H9 (cell line): ENCODE measurements around the gene PNMT. TPM values are rescaled to one million over a fixed set of nuclear protein-coding genes. Genes with fewer than 3 reads are reported as not detected.

Source experiments
- DNase-seq: peaks from one replicate; pipeline ENCODE4 v3.0.0-alpha.2; 2017
- H2AFZ ChIP-seq: one replicate; pipeline ENCODE4 v1.6.1; 2013; ENCODE audit warnings: mild to moderate bottlenecking, low read length, control low read depth, moderate library complexity
- H2AK5ac ChIP-seq: 2 replicates; pipeline ENCODE4 v1.6.1; 2013; ENCODE audit warnings: low read length, control low read depth, mixed read lengths; ENCODE audit not compliant: insufficient read length
- H2BK120ac ChIP-seq: one replicate; pipeline ENCODE4 v1.6.1; 2013; ENCODE audit warnings: low read depth, mild to moderate bottlenecking, low read length, control low read depth, inconsistent platforms; ENCODE audit not compliant: poor library complexity, severe bottlenecking
- H2BK12ac ChIP-seq: 2 replicates; pipeline ENCODE4 v1.6.1; 2013; ENCODE audit warnings: low read length, control low read depth, mixed read lengths, low read depth; ENCODE audit not compliant: insufficient read length
- H2BK15ac ChIP-seq: 2 replicates; pipeline ENCODE4 v1.6.1; 2013; ENCODE audit warnings: low read depth, low read length, control low read depth
- H2BK20ac ChIP-seq: one replicate; pipeline ENCODE4 v1.6.1; 2013; ENCODE audit warnings: low read depth, mild to moderate bottlenecking, low read length, control low read depth, inconsistent platforms; ENCODE audit not compliant: poor library complexity, severe bottlenecking
- H2BK5ac ChIP-seq: 2 replicates; pipeline ENCODE4 v1.6.1; 2013; ENCODE audit warnings: low read length, control low read depth, mixed read lengths; ENCODE audit not compliant: insufficient read length
- H3K14ac ChIP-seq: 2 replicates; pipeline ENCODE4 v1.6.1; 2013; ENCODE audit warnings: low read length, control low read depth; ENCODE audit not compliant: insufficient read depth
- H3K18ac ChIP-seq: 2 replicates; pipeline ENCODE4 v1.6.1; 2013; ENCODE audit warnings: low read depth, mild to moderate bottlenecking, mixed read lengths, low read length, control low read depth; ENCODE audit not compliant: insufficient read length
- H3K23ac ChIP-seq: 2 replicates; pipeline ENCODE4 v1.6.1; 2013; ENCODE audit warnings: low read length, control low read depth, mixed read lengths, low read depth; ENCODE audit not compliant: insufficient read length
- H3K23me2 ChIP-seq: 2 replicates; pipeline ENCODE4 v1.6.1; 2013; ENCODE audit warnings: low read depth, mild to moderate bottlenecking, mixed read lengths, low read length, control low read depth; ENCODE audit not compliant: insufficient read length, poor library complexity, severe bottlenecking
- H3K27ac ChIP-seq: 2 replicates; pipeline ENCODE4 v1.5.1; 2013; ENCODE audit warnings: low read length, control low read depth, mixed read lengths, low read depth; ENCODE audit not compliant: insufficient read length
- H3K27me3 ChIP-seq: 2 replicates; pipeline ENCODE4 v1.6.1; 2013; ENCODE audit warnings: low read length, control low read depth, inconsistent platforms; ENCODE audit not compliant: insufficient read depth
- H3K4ac ChIP-seq: 2 replicates; pipeline ENCODE4 v1.6.1; 2013; ENCODE audit warnings: low read depth, mild to moderate bottlenecking, control low read depth, inconsistent platforms, low read length, moderate library complexity
- H3K4me1 ChIP-seq: 2 replicates; pipeline ENCODE4 v1.6.1; 2013; ENCODE audit warnings: low read length, control low read depth, inconsistent platforms; ENCODE audit not compliant: insufficient read depth
- H3K4me2 ChIP-seq: 2 replicates; pipeline ENCODE4 v1.6.1; 2013; ENCODE audit warnings: low read length, control low read depth, mixed read lengths; ENCODE audit not compliant: insufficient read length, insufficient read depth
- H3K56ac ChIP-seq: 2 replicates; pipeline ENCODE4 v1.6.1; 2013; ENCODE audit warnings: low read depth, mild to moderate bottlenecking, mixed read lengths, low read length, control low read depth; ENCODE audit not compliant: insufficient read length
- H3K79me1 ChIP-seq: 2 replicates; pipeline ENCODE4 v1.6.1; 2013; ENCODE audit warnings: low read depth, mild to moderate bottlenecking, moderate library complexity, low read length, control low read depth, inconsistent platforms; ENCODE audit not compliant: insufficient read depth, poor library complexity, severe bottlenecking
- H3K79me2 ChIP-seq: 2 replicates; pipeline ENCODE4 v1.6.1; 2013; ENCODE audit warnings: low read length, control low read depth, inconsistent platforms; ENCODE audit not compliant: insufficient read depth
- H3K9ac ChIP-seq: 2 replicates; pipeline ENCODE4 v1.6.1; 2013; ENCODE audit warnings: low read length, control low read depth, mixed read lengths; ENCODE audit not compliant: insufficient read length; ENCODE audit errors: extremely low read depth
- H3K9me3 ChIP-seq: one replicate; pipeline ENCODE4 v1.6.1; 2013; ENCODE audit warnings: low read depth, low read length, inconsistent platforms; ENCODE audit not compliant: control insufficient read depth
- H3T11ph ChIP-seq: one replicate; pipeline ENCODE4 v1.6.1; 2013; ENCODE audit warnings: mild to moderate bottlenecking, low read length, control low read depth, inconsistent platforms
- H4K20me1 ChIP-seq: one replicate; pipeline ENCODE4 v1.6.1; 2013; ENCODE audit not compliant: control insufficient read depth, insufficient read length, insufficient read depth
- H4K5ac ChIP-seq: 2 replicates; pipeline ENCODE4 v1.6.1; 2013; ENCODE audit warnings: low read depth, mild to moderate bottlenecking, mixed read lengths, low read length, control low read depth; ENCODE audit not compliant: insufficient read length
- H4K8ac ChIP-seq: replicated peaks from 2 replicates; pipeline ENCODE4 v1.6.1; 2013; ENCODE audit warnings: low read length, control low read depth, mixed read lengths, low read depth; ENCODE audit not compliant: insufficient read length
- H4K91ac ChIP-seq: 2 replicates; pipeline ENCODE4 v1.6.1; 2013; ENCODE audit warnings: low read depth, mild to moderate bottlenecking, moderate library complexity, mixed read lengths, low read length, control low read depth; ENCODE audit not compliant: insufficient read length
- H3K27ac Mint-ChIP-seq, 3 experiments: 2 replicates in 2 of 3; 3 replicates in 1 of 3; pipeline ENCODE4 v1.8.0; 2020 to 2021; ENCODE audit warnings: mixed read lengths in 3 of 3, mild to moderate bottlenecking in 1 of 3, moderate library complexity in 1 of 3
- H3K27me3 Mint-ChIP-seq: 2 replicates; pipeline ENCODE4 v1.8.0; 2021; ENCODE audit warnings: low read depth, mild to moderate bottlenecking, moderate library complexity, mixed read lengths
- H3K36me3 Mint-ChIP-seq, 3 experiments: 2 replicates in 2 of 3; 3 replicates in 1 of 3; pipeline ENCODE4 v1.8.0; 2020 to 2021; ENCODE audit warnings: low read depth in 3 of 3, mixed read lengths in 3 of 3; ENCODE audit not compliant: insufficient read depth in 1 of 3
- H3K4me1 Mint-ChIP-seq, 2 experiments: 2 replicates each; pipeline ENCODE4 v1.8.0; 2020; ENCODE audit warnings: mixed read lengths in 2 of 2
- H3K4me3 Mint-ChIP-seq, 2 experiments: 2 replicates in 1 of 2; 3 replicates in 1 of 2; pipeline ENCODE4 v1.8.0; 2020 to 2021; ENCODE audit warnings: mild to moderate bottlenecking in 2 of 2, mixed read lengths in 2 of 2, moderate library complexity in 1 of 2
- H3K9me3 Mint-ChIP-seq, 2 experiments: 2 replicates in 1 of 2; 3 replicates in 1 of 2; pipeline ENCODE4 v1.8.0; 2020; ENCODE audit warnings: mild to moderate bottlenecking in 2 of 2, mixed read lengths in 2 of 2, moderate library complexity in 1 of 2
- CTCF ChIP-seq: fragments of 200-600 bp; sonication (generic); conservative IDR thresholded peaks from 3 replicates; pipeline ENCODE4 v1.8.0; 2021; ENCODE audit warnings: antibody characterized with exemption, mild to moderate bottlenecking
- WGBS: extraction: QIAGEN DNeasy Blood & Tissue Kit; methylation state at CpG from one replicate; pipeline ENCODE4 v1.1.7; 2013; ENCODE audit warnings: missing lambda C conversion rate, low lambda C conversion rate, mixed read lengths; ENCODE audit not compliant: insufficient read length; ENCODE audit errors: extremely low coverage; 5-methylcytosine and 5-hydroxymethylcytosine counted together
- total RNA-seq: library from RNA; stranded (reverse); gene quantifications from 2 replicates; pipeline ENCODE4 v1.2.1, GENCODE V29; 2021

Gene PNMT
- total RNA-seq, 1 experiment from 2014 or later = 2.1 TPM

GRCh38 chr17:39647256-39647655 lies 21.0 kb upstream of the PNMT start:
- no peak overlapping the region for H2AFZ ChIP-seq
- no peak overlapping the region for H2BK120ac ChIP-seq
- H3T11ph ChIP-seq = no peak overlapping the region
- no peaks in the 10 kb centered on the region for H3K9me3 Mint-ChIP-seq
- no CpG with 5 or more reads among the region's 5 CpGs for WGBS
- no peak overlapping the region for H3K4ac ChIP-seq
- H3K4me2 ChIP-seq = no peak overlapping the region
- H4K8ac ChIP-seq = no peak overlapping the region
- H4K91ac ChIP-seq = no peak overlapping the region
- H3K18ac ChIP-seq = no peak overlapping the region
- peaks cover 5% of the 10 kb centered on the region; the same call in 1 of the 2 replicates for H3K4me1 ChIP-seq
- no peaks in the 10 kb centered on the region; the same call in 1 of the 2 replicates for H3K79me2 ChIP-seq
- H3K27me3 ChIP-seq = no peaks in the 10 kb centered on the region
- no peak overlapping the region for H3K56ac ChIP-seq
- no peaks in the 10 kb centered on the region for H3K79me1 ChIP-seq
- H3K4me1 Mint-ChIP-seq = peaks cover 46 to 61% of the 10 kb centered on the region in 2 experiments
- no peak overlapping the region for H3K23ac ChIP-seq
- no peak overlapping the region for H2BK20ac ChIP-seq
- no peak overlapping the region for H2BK15ac ChIP-seq
- no peak overlapping the region for H3K27ac ChIP-seq
- H4K5ac ChIP-seq = no peak overlapping the region
- TF ChIP-seq CTCF = no peak
- no peaks in the 10 kb centered on the region for H3K9me3 ChIP-seq
- no peak overlapping the region for H2BK5ac ChIP-seq
- no peak overlapping the region for H3K27ac Mint-ChIP-seq
- H3K36me3 Mint-ChIP-seq = peaks cover 0 to 6% (median 0%) of the 10 kb centered on the region in 3 experiments; a peak in 5 of 7 replicates
- DNase-seq = no peak
- H3K14ac ChIP-seq = no peak overlapping the region
- no peaks in the 10 kb centered on the region for H4K20me1 ChIP-seq
- H2BK12ac ChIP-seq = no peak overlapping the region
- no peak overlapping the region for H2AK5ac ChIP-seq
- H3K23me2 ChIP-seq = peaks cover 3% of the 10 kb centered on the region
- no peaks in the 10 kb centered on the region; the same call in 1 of the 2 replicates for H3K27me3 Mint-ChIP-seq
- H3K4me3 Mint-ChIP-seq = no peak overlapping the region
- H3K9ac ChIP-seq = no peak overlapping the region
